GM12864 (cell line): ENCODE results near the gene TXN2.
"Not testable (repeated sequence)": the region's sequence is repeated elsewhere in the genome, so short reads cannot be mapped to it uniquely, and the experiment has no call there.

Experiments
- DNase-seq: peaks from one replicate; pipeline ENCODE4 v3.0.0-alpha.2; 2011; ENCODE audit warnings: low read depth
- H3K4me3 ChIP-seq: 2 replicates; pipeline ENCODE4 v1.5.1; 2011; ENCODE audit warnings: mild to moderate bottlenecking, low read depth, low read length, control low read depth
- CTCF ChIP-seq: IDR thresholded peaks from 2 replicates; pipeline ENCODE4 v1.5.1; 2011; ENCODE audit warnings: low read depth, mild to moderate bottlenecking, moderate library complexity, low read length, control low read depth, inconsistent platforms; ENCODE audit errors: missing control alignments

The TXN2 gene

GRCh38 chr22:36433318-36434231 is 47.9 kb downstream of the TXN2 start:
- no peak for DNase-seq
- H3K4me3 ChIP-seq: no peak overlapping the region
- no peak for TF ChIP-seq CTCF

GRCh38 chr22:36432592-36433317 is 48.7 kb downstream of the TXN2 start:
- TF ChIP-seq CTCF: no peak
- DNase-seq: no peak
- no peak overlapping the region for H3K4me3 ChIP-seq

- TF ChIP-seq CTCF: no peak
- H3K4me3 ChIP-seq: no peak overlapping the region
- no peak for DNase-seq
Observed at GRCh38 chr22:36431977-36432376, 49.5 kb downstream of the TXN2 start.

- H3K4me3 ChIP-seq: no peak overlapping the region
- no peak for TF ChIP-seq CTCF
- no peak for DNase-seq
Observed at GRCh38 chr22:36430863-36431262, 50.6 kb downstream of the TXN2 start.

GRCh38 chr22:36427952-36428351 is 53.5 kb downstream of the TXN2 start:
- not testable (repeated sequence) for DNase-seq, H3K4me3 ChIP-seq

- no peak for TF ChIP-seq CTCF
- no peak for DNase-seq
- no peak overlapping the region for H3K4me3 ChIP-seq
Observed at GRCh38 chr22:36425977-36426523, 55.4 kb downstream of the TXN2 start.

GRCh38 chr22:36424901-36425579 is 56.4 kb downstream of the TXN2 start:
- no peak overlapping the region for H3K4me3 ChIP-seq
- TF ChIP-seq CTCF: no peak
- DNase-seq: no peak

GRCh38 chr22:36424466-36424865 is 57.0 kb downstream of the TXN2 start:
- H3K4me3 ChIP-seq, DNase-seq: not testable (repeated sequence)
